GM18951 (cell line): ENCODE data around the gene TMEM135.

Experiments
- POLR2A ChIP-seq: IDR thresholded peaks from 4 replicates; pipeline ENCODE4 v1.6.1; 2011; ENCODE audit warnings: mild to moderate bottlenecking; ENCODE audit not compliant: insufficient read length, insufficient read depth; ENCODE audit errors: extremely low read depth
- in situ Hi-C: fragments of 300-500 bp; cut with MboI; formaldehyde crosslinking; loops from one replicate; pipeline ENCODE4 v1.12.0; 2022; ENCODE audit warnings: low sequenced_read_pairs, mixed read lengths, inconsistent platforms; ENCODE audit not compliant: unreplicated experiment

Gene TMEM135

DNA sequence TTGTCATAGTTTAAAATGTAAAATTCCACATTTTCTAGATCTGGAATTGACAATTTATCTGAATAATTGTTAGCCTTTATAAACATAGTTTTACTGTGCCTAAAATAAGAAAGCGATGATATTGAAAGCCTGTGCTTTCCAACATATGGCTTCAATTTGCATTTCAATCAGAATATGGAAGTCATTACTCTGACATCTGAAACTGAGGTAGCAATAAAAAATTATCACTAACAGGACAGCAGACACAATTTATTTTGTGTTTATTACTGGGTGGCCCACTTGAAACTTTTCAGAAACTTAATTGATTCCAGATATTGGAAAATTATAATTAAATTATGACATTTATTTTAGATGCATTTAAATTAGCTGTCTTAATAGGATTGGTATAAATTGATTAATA is 78.5 kb downstream of the TMEM135 start:
- no peak for TF ChIP-seq POLR2A
- in situ Hi-C loops, result no loop called here

DNA sequence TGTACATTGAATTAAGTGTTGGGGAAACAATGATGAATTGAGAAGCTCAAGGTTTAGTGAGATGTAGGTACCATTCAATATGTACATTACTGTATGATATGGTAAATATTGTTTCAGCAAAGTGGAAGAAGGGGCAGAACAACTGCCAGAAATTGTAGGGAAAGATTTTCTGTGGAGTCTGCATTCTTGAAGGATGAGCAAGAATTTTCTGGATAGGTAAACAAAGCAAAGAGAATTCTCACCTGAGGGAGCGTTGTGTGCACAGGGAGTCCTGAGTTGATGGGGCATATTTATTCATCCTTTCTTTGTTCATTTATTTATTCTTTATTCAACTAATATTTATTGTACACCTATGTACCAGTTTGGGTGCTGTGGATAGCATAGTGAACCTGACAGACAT is 83.2 kb downstream of the TMEM135 start:
- in situ Hi-C loops, result no loop called here
- no peak for TF ChIP-seq POLR2A

DNA sequence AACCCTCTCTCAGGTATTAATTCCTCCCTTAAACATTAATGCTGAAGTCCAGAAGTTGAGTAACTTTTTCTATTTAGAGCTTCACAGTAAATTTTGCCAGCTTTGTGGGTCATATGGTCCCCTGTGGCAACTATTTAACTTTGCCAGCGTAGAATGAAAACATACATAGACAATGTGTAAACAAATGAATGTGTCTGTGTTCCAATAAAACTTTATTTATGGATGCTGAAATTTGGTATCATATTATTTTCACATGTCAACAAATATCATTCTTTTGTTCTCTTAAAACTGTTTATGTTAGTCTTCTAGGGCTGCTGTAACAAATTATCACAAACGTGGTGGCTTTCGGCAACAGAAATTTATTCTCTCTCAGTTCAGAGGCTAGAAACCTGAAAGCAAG is 85.1 kb downstream of the TMEM135 start:
- in situ Hi-C loops, result no loop called here
- no peak for TF ChIP-seq POLR2A

- in situ Hi-C loops, result no loop called here
- no peak for TF ChIP-seq POLR2A
Measured at GRCh38 chr11:87125257-87125656, 87.5 kb downstream of the TMEM135 start.

- no peak for TF ChIP-seq POLR2A
- in situ Hi-C loops, result no loop called here
Measured at GRCh38 chr11:87127101-87127500, 89.4 kb downstream of the TMEM135 start.

- no peak for TF ChIP-seq POLR2A
- in situ Hi-C loops, result no loop called here
Measured at GRCh38 chr11:87128372-87128771, 90.6 kb downstream of the TMEM135 start.

DNA sequence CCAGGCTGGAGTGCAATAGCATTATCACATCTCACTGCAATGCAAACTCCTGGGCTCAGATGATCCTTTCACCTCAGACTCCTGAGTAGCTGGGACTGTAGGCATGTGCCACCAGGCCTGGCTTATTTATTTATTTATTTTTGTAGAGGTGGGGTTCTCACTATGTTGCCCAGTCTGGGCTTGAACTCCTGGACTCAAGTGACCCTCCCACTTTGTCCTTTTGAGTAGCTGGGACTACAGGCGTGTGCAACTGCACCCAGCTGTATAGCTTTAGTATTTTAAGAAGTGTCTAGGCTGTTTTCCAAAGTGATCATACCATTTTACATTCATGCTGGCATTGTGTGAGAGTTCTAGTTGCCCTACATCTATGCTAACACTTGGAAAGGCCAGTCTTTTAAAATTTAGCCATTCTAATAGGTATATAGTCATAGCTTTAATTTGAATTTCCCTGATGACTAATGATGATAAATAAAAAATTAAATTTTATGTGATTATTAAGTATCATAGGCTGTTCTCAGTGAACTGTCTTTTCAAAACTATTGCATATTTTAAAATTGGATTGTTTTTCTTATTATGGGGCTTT is 96.9 kb downstream of the TMEM135 start:
- no peak for TF ChIP-seq POLR2A
- in situ Hi-C loops, result no loop called here

GRCh38 chr11:87136236-87136635 is 98.5 kb downstream of the TMEM135 start:
- in situ Hi-C loops, result no loop called here
- TF ChIP-seq POLR2A, result no peak

DNA sequence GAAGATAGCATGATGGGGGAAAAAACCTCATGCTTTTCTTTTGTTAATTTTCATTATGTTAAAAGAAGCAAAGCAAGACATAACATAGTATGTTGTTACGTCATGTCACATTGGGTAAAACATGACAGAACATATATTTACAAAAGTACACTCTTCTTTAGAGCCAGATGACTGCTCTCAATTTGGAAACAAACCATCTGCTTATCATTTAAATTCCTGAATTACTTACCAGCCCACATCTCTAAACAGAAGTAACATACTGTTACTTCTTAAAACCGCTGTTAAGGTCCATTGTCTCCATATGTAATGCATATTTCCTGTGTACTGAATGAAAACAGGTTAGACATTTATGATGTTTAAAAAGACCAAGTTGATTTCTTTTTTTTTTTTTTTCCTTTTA is 100.0 kb downstream of the TMEM135 start:
- TF ChIP-seq POLR2A, result no peak
- in situ Hi-C loops, result no loop called here

- in situ Hi-C loops, result no loop called here
- no peak for TF ChIP-seq POLR2A
Measured at GRCh38 chr11:87139475-87139874, 101.7 kb downstream of the TMEM135 start.

- in situ Hi-C loops, result no loop called here
- TF ChIP-seq POLR2A, result no peak
Measured at GRCh38 chr11:87141322-87141721, 103.6 kb downstream of the TMEM135 start.

GRCh38 chr11:87141980-87142514 is 104.3 kb downstream of the TMEM135 start:
- TF ChIP-seq POLR2A, result no peak
- in situ Hi-C loops, result no loop called here

DNA sequence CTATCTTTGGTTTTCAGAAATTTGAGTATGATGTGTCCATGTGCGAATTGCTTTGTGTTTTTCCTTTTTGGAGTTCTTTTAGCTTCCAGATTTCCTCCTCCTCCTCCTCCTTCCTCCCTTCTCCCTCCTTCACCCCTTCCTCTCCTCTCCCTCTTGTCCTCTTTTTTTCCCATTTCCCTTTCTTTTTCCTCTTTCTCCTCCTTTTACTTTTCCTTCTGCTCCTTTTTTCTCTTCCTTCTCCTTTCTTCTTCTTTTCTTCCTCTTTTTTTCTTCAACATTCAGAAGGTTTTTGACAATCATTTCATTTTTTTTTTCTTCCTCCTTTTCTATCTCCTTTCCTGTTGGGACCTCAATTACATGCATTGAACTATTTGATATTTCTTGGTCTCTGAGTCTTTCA is 104.9 kb downstream of the TMEM135 start:
- no peak for TF ChIP-seq POLR2A

GRCh38 chr11:87143641-87144040 is 105.9 kb downstream of the TMEM135 start:
- in situ Hi-C loops, result no loop called here
- TF ChIP-seq POLR2A, result no peak

More for the DNA sequence above, 104.9 kb downstream of the TMEM135 start:
- in situ Hi-C loops, result no loop called here

DNA sequence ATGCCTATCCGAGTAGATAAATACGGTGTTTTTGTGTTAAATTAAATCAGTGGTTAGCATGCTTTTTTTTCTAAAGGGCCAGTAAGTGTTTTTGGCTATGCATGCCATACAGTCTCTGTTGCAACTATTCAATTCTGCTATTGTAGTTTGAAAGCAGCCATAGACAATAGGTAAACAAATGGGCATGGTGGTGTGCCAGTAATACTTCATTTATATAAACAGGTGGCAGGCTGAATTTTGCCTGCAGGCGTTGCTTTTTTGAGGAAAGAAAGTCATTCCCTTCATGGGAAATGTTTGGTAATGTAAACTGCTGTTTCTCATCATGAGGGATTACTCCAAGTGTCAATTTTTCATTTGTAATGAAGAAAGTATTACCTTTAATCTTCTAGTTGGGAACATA is 106.5 kb downstream of the TMEM135 start:
- in situ Hi-C loops, result no loop called here
- TF ChIP-seq POLR2A, result no peak
